ENCODE results near the gene MT1F.

DNA sequence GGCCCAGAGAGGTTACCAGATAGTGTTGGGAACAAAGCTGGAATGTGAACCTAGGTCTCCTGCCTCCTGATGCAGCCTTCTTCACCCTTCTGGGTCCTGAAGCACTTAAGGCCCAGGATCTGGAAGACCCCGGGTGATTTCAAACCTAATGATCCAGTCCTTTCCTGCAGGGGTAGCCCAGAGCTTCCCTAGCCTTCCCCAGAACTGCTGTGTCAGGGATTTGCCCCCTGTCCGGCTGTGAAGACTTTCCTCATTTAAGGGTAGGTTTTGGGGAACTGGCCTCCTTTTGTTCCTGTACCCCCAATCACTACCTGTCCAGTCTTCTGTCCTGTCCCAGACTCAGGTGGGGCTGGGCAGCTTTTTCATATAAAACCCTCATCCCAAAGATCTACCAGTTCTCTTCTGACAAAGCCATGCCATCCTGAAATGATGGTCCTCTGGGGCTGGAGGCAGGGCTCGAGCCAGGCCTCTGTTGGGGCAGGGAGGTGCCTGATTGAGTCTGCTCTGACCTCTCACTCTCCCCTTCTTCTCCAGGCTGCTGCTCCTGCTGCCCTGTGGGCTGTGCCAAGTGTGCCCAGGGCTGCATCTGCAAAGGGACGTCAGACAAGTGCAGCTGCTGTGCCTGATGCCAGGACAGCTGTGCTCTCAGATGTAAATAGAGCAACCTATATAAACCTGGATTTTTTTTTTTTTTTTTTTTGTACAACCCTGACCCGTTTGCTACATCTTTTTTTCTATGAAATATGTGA, 25.8 kb downstream of the MT1F start:
- TF ChIP-seq, protein P1, sequence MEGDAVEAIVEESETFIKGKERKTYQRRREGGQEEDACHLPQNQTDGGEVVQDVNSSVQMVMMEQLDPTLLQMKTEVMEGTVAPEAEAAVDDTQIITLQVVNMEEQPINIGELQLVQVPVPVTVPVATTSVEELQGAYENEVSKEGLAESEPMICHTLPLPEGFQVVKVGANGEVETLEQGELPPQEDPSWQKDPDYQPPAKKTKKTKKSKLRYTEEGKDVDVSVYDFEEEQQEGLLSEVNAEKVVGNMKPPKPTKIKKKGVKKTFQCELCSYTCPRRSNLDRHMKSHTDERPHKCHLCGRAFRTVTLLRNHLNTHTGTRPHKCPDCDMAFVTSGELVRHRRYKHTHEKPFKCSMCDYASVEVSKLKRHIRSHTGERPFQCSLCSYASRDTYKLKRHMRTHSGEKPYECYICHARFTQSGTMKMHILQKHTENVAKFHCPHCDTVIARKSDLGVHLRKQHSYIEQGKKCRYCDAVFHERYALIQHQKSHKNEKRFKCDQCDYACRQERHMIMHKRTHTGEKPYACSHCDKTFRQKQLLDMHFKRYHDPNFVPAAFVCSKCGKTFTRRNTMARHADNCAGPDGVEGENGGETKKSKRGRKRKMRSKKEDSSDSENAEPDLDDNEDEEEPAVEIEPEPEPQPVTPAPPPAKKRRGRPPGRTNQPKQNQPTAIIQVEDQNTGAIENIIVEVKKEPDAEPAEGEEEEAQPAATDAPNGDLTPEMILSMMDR (IDR thresholded peaks at IDR 0.05; ENCODE audit: insufficient read depth, low read length), result no peak
- TF ChIP-seq SPI1 (IDR thresholded peaks at IDR 0.05; ENCODE audit: borderline replicate concordance, low read depth) (no peak), REST (IDR thresholded peaks at IDR 0.05; ENCODE audit: insufficient replicate concordance, low read depth) (no peak), GABPA (IDR thresholded peaks at IDR 0.05; ENCODE audit: low read depth) (no peak), POLR2AphosphoS5 (IDR thresholded peaks at IDR 0.05; ENCODE audit: low read depth) (no peak)

Data from HL-60 (cell line).